ENCODE data around the gene KRT26. TPM values are rescaled to one million over a fixed set of nuclear protein-coding genes. Genes with fewer than 3 reads are reported as not detected.

The KRT26 gene
- total and polyA plus RNA-seq, 9 donors = not detected

DNA sequence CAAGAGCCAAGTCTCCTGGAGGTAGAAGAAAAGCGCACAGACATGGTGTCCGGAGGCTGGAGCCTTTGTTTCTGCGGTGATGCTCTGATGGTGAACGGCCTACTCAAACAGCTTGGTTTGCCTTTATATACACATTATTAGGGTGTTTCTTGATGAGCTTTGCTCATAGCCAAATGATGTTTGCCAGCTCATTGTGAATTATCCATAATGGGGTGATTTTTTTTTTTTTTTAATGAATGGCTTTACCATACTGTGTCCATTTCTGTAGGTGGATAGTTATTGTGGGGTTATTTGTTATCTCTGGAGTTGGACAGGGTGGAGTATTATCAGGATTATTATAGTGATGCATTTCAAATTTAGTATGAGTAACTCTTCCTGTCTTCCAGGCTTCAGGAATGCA, 10.4 kb upstream of the KRT26 start, which contains the start of gene KRT27:
TSS of gene KRT27 (minus strand) at position 101 of the 400 bp plus-strand sequence. CDS start at position 44, 57 bp downstream.
- 97 to 98% (median 98%) methylated on average over 4 of the region's 4 CpGs for WGBS, 3 donors
- H3K4me1 ChIP-seq (ENCODE audit: insufficient read depth) = no peaks in the 10 kb centered on the region
- H3K9me3 ChIP-seq = no peaks in the 10 kb centered on the region
- H3K27ac ChIP-seq = no peak within 1 kb of the TSS
- DNase-seq = no peak
- intact Hi-C loops (cut with DNase I) = no loop called here
- no peaks in the 10 kb centered on the region for H3K36me3 ChIP-seq
- TF ChIP-seq, protein P1, sequence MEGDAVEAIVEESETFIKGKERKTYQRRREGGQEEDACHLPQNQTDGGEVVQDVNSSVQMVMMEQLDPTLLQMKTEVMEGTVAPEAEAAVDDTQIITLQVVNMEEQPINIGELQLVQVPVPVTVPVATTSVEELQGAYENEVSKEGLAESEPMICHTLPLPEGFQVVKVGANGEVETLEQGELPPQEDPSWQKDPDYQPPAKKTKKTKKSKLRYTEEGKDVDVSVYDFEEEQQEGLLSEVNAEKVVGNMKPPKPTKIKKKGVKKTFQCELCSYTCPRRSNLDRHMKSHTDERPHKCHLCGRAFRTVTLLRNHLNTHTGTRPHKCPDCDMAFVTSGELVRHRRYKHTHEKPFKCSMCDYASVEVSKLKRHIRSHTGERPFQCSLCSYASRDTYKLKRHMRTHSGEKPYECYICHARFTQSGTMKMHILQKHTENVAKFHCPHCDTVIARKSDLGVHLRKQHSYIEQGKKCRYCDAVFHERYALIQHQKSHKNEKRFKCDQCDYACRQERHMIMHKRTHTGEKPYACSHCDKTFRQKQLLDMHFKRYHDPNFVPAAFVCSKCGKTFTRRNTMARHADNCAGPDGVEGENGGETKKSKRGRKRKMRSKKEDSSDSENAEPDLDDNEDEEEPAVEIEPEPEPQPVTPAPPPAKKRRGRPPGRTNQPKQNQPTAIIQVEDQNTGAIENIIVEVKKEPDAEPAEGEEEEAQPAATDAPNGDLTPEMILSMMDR (IDR thresholded peaks at IDR 0.05) = no peak
- TF ChIP-seq POLR2A (IDR thresholded peaks at IDR 0.05) (no peak), EP300 (IDR thresholded peaks at IDR 0.05) (no peak)
- no peaks in the 10 kb centered on the region for H3K27me3 ChIP-seq
- no peak within 1 kb of the TSS for H3K4me3 ChIP-seq

DNA sequence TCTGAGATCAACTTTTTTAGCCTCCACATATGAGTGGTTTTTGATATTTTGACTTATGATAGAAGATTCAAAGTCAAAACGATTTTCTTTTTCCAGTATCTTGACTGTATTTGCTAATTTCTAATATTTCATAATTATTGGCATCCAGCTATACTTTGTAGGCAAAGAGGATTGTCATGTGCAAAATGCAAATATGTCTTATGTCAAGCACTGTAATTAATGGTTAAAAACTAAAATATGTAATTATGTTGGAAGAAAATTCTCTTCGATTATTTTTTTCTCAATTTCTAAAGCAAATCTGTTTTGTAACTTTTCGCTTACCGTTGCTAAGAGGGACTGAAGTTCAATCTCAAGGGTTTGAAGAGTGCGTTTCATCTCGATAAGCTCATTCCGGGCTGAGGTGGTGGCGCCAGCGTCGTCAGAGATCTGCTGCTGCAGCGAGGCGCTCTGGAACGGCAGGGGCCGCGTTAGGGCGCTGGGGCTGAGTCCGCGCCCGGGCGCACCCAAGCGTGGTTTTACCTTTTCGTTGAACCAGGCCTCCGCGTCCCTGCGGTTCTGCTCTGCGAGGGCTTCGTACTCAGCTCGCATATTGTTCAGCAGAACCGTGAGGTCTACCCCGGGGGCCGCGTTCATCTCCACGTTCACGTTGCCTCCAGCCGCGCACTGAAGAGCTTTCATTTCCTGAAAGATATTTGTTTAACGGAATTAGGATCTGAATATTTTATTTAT, 7.3 kb upstream of the KRT26 start:
- no peak for DNase-seq
- intact Hi-C loops (cut with DNase I) = no loop called here
- no peaks in the 10 kb centered on the region for H3K9me3 ChIP-seq
- H3K4me3 ChIP-seq = no peak overlapping the region
- WGBS, 3 donors = 26 to 44% (median 37%) methylated on average over 37 of the region's 37 CpGs
- no peak for TF ChIP-seq POLR2A (IDR thresholded peaks at IDR 0.05)
- TF ChIP-seq, protein P1 (IDR thresholded peaks at IDR 0.05) = no peak
- no peak for TF ChIP-seq EP300 (IDR thresholded peaks at IDR 0.05)
- no peak overlapping the region for H3K27ac ChIP-seq
- no peaks in the 10 kb centered on the region for H3K36me3 ChIP-seq
- no peaks in the 10 kb centered on the region for H3K4me1 ChIP-seq (ENCODE audit: insufficient read depth)
- H3K27me3 ChIP-seq = no peaks in the 10 kb centered on the region

GRCh38 chr17:40778461-40778860, 6.5 kb upstream of the KRT26 start:
- intact Hi-C loops (cut with DNase I) = no loop called here
- Histone ChIP-seq H3K4me3 (no peak overlapping the region), H3K27me3 (no peaks in the 10 kb centered on the region), H3K4me1 (ENCODE audit: insufficient read depth) (no peaks in the 10 kb centered on the region), H3K27ac (no peak overlapping the region), H3K36me3 (no peaks in the 10 kb centered on the region), H3K9me3 (no peaks in the 10 kb centered on the region)
- TF ChIP-seq, protein P1 (IDR thresholded peaks at IDR 0.05) = no peak
- no peak for TF ChIP-seq EP300 (IDR thresholded peaks at IDR 0.05)
- no peak for DNase-seq
- 58 to 74% (median 68%) methylated on average over 5 of the region's 5 CpGs for WGBS, 3 donors

DNA sequence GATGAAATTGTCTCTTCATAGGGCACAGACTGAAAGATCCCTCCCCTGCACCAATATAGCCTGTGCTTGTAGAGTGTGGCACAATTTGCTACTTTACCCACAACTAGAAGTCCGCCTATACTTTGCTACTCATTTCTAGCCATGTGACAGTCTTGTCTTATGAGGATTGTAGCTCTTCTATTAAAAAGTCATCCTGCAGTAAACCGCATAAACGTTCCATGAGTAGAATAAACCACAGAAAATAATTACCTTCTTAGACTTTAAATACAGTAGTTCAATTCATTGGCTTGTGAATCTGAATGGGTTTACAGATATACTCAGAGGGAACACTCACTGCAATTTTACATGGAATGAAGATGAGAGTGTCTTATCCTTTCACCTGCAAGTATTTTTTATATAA, 6.0 kb upstream of the KRT26 start:
- intact Hi-C loops (cut with DNase I) = no loop called here
- Histone ChIP-seq H3K4me1 (ENCODE audit: insufficient read depth) (no peaks in the 10 kb centered on the region), H3K4me3 (no peak overlapping the region), H3K27ac (no peak overlapping the region), H3K9me3 (no peaks in the 10 kb centered on the region), H3K36me3 (no peaks in the 10 kb centered on the region), H3K27me3 (no peaks in the 10 kb centered on the region)
- no peak for DNase-seq
- TF ChIP-seq EP300 (IDR thresholded peaks at IDR 0.05) = no peak
- TF ChIP-seq, protein P1 (IDR thresholded peaks at IDR 0.05) = no peak
- no peak for TF ChIP-seq POLR2A (IDR thresholded peaks at IDR 0.05)
- 84 to 91% (median 86%) methylated on average over 3 of the region's 3 CpGs for WGBS, 3 donors

Measured in ovary (tissue), 9 donors.